ENCODE data around the gene OR8G5. TPM values are rescaled to one million over a fixed set of nuclear protein-coding genes. Genes with fewer than 3 reads are reported as not detected.

Gene OR8G5, protein sequence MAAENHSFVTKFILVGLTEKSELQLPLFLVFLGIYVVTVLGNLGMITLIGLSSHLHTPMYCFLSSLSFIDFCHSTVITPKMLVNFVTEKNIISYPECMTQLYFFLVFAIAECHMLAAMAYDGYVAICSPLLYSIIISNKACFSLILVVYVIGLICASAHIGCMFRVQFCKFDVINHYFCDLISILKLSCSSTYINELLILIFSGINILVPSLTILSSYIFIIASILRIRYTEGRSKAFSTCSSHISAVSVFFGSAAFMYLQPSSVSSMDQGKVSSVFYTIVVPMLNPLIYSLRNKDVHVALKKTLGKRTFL
- not detected for polyA plus RNA-seq (2012; ENCODE audit: insufficient read depth, insufficient read length, low read depth)

DNA sequence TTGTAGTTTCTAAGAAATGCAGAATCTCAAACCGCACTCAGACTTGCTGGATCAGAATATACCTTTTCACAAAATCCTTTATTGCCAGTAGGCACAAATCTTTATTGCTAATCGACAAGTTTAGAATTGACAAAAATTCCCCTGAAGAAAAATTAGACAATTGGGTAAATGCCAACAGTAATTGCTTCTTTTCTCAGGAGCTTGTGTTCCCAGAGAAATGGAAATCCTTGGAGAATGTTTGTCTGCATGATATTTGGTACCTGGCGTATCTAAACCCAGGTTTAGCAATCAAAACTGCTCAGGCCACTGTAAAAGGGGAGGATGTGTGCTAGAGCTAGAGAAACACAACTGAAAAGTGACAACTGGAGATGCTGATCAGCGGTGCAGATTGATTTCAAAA, at the start of gene OR8G5:
Gene OR8G5 (plus strand): TSS at position 301 of the 400 bp plus-strand sequence. CDS start 8,556 bp downstream, outside the sequence.
- no peaks in the 10 kb centered on the region for H3K9me3 ChIP-seq
- no peak for DNase-seq
- H3K4me3 ChIP-seq (ENCODE audit: low read depth, low read length): no peak within 1 kb of the TSS
- H3K4me1 ChIP-seq: no peaks in the 10 kb centered on the region
- TF ChIP-seq, protein P1, sequence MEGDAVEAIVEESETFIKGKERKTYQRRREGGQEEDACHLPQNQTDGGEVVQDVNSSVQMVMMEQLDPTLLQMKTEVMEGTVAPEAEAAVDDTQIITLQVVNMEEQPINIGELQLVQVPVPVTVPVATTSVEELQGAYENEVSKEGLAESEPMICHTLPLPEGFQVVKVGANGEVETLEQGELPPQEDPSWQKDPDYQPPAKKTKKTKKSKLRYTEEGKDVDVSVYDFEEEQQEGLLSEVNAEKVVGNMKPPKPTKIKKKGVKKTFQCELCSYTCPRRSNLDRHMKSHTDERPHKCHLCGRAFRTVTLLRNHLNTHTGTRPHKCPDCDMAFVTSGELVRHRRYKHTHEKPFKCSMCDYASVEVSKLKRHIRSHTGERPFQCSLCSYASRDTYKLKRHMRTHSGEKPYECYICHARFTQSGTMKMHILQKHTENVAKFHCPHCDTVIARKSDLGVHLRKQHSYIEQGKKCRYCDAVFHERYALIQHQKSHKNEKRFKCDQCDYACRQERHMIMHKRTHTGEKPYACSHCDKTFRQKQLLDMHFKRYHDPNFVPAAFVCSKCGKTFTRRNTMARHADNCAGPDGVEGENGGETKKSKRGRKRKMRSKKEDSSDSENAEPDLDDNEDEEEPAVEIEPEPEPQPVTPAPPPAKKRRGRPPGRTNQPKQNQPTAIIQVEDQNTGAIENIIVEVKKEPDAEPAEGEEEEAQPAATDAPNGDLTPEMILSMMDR (IDR thresholded peaks at IDR 0.05; ENCODE audit: low read depth, low read length): no peak
- H3K36me3 ChIP-seq: no peaks in the 10 kb centered on the region
- H3K27me3 ChIP-seq: no peaks in the 10 kb centered on the region

GRCh38 chr11:124207102-124207792, 48.9 kb upstream of the OR8G5 start:
- TF ChIP-seq, protein P1 (IDR thresholded peaks at IDR 0.05; ENCODE audit: low read depth, low read length): no peak
- Histone ChIP-seq H3K4me3 (ENCODE audit: low read depth, low read length) (no peak overlapping the region), H3K9me3 (no peaks in the 10 kb centered on the region), H3K4me1 (no peaks in the 10 kb centered on the region), H3K36me3 (no peaks in the 10 kb centered on the region), H3K27me3 (peaks cover 15% of the 10 kb centered on the region)
- DNase-seq: no peak

GRCh38 chr11:124209824-124210357, 46.3 kb upstream of the OR8G5 start:
- Histone ChIP-seq H3K27me3 (peaks cover 10% of the 10 kb centered on the region; the same call in 1 of the 2 replicates), H3K9me3 (no peaks in the 10 kb centered on the region), H3K4me1 (no peaks in the 10 kb centered on the region), H3K4me3 (ENCODE audit: low read depth, low read length) (no peak overlapping the region), H3K36me3 (no peaks in the 10 kb centered on the region)
- DNase-seq: no peak
- TF ChIP-seq, protein P1 (IDR thresholded peaks at IDR 0.05; ENCODE audit: low read depth, low read length): no peak

DNA sequence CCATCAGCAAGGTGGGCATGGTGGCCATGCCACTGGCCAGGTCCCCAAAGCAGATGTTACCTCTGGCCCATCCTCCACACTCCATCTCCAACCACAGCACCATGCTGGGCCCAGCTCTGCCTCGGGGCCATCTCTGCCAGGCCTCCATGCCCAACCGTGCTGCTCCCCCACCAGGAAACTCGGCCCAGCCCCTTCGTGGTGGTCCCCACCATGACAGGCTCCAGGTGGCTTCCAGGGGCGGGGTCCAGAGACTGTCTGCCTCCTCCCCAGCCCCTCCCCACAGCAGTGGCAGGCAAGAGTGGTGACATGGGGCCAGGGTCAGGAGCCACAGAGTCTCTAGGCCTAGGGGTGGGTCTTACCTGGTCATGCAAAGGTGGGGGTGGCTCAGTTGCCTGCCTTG, 45.8 kb upstream of the OR8G5 start:
- Histone ChIP-seq H3K36me3 (no peaks in the 10 kb centered on the region), H3K27me3 (peaks cover 10% of the 10 kb centered on the region; the same call in 1 of the 2 replicates), H3K9me3 (no peaks in the 10 kb centered on the region), H3K4me1 (no peaks in the 10 kb centered on the region), H3K4me3 (ENCODE audit: low read depth, low read length) (no peak overlapping the region)
- DNase-seq: no peak
- TF ChIP-seq, protein P1 (IDR thresholded peaks at IDR 0.05; ENCODE audit: low read depth, low read length): no peak

GRCh38 chr11:124211321-124211720, 44.9 kb upstream of the OR8G5 start:
- no peaks in the 10 kb centered on the region for H3K4me1 ChIP-seq
- H3K9me3 ChIP-seq: no peaks in the 10 kb centered on the region
- H3K27me3 ChIP-seq: peaks cover 2% of the 10 kb centered on the region; the same call in 1 of the 2 replicates
- H3K4me3 ChIP-seq (ENCODE audit: low read depth, low read length): no peak overlapping the region
- no peak for DNase-seq
- TF ChIP-seq, protein P1 (IDR thresholded peaks at IDR 0.05; ENCODE audit: low read depth, low read length): no peak
- no peaks in the 10 kb centered on the region for H3K36me3 ChIP-seq

All from BE2C (cell line).